Brain pericyte (primary cell): Measurements from ENCODE around the gene ATXN1.

Experiments
- DNase-seq: peaks from one replicate; pipeline ENCODE4 v3.0.0-alpha.2; 2012; ENCODE audit warnings: low read depth, low spot score

The ATXN1 gene

DNA sequence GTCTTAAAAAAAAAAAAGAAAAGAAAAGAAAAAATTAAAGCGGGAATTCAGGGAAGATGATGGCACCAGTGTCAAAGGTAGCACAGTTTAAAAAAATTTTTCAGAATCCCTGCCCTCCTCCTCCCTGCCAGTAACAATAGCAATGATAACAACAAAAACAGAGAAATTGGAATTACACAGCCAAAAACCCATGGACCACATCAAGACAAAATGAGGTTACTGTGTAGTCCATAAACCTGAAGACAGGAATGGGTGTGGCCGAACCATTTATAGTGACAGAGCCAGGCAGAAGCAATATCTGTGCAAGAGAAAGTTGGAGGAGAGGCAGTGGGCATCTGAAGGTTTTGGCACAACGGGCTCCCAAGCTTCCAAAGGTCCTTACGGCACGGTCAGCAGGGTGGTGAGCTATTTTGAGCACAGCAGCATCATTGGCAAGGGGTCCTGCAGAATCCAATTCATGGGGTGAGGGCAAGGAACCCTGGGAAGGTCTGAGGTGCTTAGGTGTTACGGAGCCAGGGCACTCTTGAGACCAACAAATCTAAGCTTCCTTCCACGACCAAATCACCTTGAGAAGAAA is 320.5 kb downstream of the ATXN1 start:
- DNase-seq: no peak

GRCh38 chr6:16438718-16439591 is 322.3 kb downstream of the ATXN1 start:
- no peak for DNase-seq

GRCh38 chr6:16437984-16438383 is 323.3 kb downstream of the ATXN1 start:
- no peak for DNase-seq

- no peak for DNase-seq
Measured at GRCh38 chr6:16437095-16437494, 324.2 kb downstream of the ATXN1 start.

DNA sequence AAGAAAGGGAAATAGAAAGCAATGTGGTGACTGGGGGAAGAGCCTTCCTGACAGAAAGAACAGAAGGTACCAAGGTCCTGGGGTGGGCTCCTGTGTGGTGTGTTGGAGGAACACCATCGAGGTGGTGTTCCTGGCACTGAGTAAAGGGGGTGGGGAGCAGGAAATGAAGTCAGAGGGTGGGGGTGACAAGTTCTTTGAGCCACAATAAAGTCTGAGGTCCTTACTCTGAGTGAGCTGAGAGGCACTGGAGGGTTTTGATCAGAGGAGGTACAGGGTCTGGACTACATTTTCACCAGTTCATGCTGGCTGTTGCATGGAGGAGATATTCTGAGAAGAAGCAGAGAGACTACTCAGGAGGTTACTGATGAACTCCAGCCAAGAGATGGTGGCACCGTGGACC is 324.7 kb downstream of the ATXN1 start:
- DNase-seq: no peak

DNA sequence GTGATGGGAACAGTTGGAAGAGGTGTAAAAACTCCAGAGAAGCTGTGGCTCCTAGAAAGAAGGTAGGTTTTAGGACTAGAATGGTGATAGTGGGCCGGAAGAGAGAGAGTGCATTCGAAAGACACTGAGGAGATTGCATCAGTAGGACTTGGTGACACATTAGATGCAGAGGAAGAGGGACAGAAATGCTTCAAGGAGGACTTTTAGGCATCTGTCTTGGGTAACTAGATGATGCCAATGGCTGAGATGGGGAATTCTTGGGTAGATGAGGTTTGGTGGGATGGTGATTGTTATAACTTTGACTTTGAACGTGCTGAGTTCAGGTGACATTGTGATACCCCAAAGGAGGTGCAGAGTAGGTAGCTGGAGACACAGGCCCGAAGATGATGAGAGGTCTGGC is 326.4 kb downstream of the ATXN1 start:
- no peak for DNase-seq

DNA sequence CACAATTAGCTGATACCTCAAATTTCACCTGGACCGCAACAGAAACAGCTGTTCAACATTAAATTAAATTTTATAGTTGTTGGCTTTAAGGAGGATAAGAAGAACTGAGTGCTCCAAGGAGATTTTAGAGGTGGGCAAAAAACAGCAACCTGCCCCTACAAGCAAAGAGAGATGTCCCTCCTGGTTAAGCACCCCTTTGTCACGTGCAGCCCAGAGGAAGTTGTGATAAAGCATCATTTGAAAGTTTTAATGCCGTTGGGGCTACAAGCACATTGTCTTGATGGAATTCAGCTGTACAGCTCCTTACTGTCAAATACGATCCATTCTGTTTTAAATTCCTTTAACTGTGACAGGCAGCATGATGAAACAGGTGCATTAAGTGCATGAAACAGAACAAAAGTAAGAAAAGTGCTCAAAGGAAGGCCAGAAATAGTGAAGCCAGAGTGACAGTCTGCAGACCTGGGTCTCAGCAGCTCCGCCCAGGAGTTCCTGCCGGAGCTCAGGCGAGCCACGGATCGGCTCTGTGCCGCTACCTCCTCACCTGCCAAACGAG is 327.8 kb downstream of the ATXN1 start:
- DNase-seq: no peak

GRCh38 chr6:16432075-16433032 is 328.9 kb downstream of the ATXN1 start:
- DNase-seq: no peak

DNA sequence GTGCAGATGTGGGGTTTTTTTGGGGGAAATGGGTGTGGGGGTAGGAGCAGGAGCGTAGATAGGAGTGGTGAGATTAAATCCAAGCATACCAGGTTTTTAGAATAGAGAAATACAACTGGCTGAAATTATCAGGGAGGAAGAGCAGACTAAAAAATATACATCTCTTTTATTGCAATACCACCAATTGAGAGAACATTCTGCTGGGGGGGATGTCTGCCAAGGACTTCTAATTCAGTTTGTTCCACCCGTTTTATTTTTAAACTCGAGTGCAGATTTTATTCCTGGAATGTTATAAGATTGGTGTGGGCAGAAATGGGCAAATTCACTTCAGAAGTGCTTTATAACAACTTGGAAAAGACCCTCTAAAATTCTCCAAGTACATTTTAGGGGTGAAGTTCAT is 330.2 kb downstream of the ATXN1 start:
- DNase-seq: no peak

GRCh38 chr6:16430391-16431089 is 330.7 kb downstream of the ATXN1 start:
- no peak for DNase-seq

DNA sequence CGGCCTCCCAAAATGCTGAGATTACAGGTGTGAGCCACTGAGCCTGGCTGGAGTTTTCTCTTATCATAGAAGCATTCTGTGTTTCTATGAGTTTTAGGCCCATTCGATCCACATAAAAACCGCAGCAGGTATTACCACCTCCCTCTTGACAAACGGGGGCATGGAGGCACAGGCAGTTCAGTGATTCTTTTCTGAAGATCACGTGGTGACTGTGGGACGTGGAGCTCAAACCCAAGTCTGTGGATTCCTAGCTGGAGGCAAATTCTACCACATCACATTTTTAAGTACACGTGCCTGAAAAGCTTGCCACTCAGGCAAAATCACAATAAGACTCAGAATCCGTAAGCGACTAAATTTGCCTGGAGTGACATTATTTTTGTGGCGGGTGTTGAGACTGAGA is 331.6 kb downstream of the ATXN1 start:
- DNase-seq: no peak

- no peak for DNase-seq
Measured at GRCh38 chr6:16427124-16427523, 334.1 kb downstream of the ATXN1 start.

DNA sequence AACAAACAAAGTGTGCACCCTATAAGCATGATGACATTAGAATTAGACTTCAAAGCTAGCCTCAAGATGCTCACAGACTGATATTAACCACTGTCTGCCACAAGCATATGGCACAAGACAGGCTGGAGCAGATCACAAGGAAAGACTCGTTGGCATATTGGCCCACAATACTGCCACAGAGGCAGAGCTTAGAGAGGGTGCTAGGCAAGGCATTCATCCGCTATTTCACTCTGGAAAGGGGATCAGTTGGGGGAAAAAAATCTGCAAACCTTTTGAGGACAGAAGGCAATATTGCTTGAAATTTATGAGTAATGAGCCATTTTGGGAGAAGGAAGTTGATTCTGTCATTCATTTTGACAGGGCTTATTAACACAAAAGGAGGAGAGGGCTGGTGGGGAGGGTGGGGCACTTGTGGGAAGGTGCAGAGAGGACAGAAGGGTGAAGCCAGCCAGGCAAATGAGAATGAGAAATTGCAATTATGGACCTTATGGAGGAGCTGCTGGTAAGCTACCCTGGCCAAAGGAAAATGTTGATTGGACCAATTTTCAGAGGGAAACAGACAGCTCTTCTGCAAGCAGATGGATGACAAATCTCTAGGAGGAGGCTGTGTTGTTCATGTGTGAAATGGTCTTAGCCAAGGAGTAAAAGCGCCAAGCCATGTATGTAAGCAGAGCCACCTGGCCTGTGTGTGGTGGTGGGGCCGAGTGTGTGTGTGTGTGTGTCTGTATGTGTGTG is 335.2 kb downstream of the ATXN1 start:
- DNase-seq: no peak

DNA sequence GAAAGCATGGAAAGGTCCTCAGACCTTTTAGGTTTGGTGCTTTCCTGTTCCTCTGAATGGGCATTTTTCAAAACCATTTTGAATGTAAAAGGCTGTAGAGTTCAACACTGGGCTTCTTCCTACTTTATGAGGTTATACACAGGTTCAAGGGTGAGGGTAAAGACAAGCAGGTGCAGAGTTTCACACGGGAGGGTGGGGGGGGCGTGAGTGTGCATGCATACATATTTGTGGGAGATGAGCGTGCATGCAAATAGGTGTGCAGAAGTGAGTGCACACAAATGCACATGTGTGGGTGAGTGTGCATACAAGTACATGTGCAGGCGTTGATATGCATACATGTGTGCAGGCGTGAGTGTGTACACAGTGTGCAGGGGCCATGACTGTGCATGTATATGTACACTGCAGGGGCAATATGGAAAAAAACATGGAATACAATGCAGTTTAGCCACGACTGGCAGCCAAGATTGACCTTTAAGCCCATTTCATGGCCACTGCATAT is 339.7 kb downstream of the ATXN1 start:
- no peak for DNase-seq

- DNase-seq: no peak
Measured at GRCh38 chr6:16420715-16421461, 340.4 kb downstream of the ATXN1 start.

GRCh38 chr6:16420337-16420714 is 340.9 kb downstream of the ATXN1 start:
- DNase-seq: no peak

DNA sequence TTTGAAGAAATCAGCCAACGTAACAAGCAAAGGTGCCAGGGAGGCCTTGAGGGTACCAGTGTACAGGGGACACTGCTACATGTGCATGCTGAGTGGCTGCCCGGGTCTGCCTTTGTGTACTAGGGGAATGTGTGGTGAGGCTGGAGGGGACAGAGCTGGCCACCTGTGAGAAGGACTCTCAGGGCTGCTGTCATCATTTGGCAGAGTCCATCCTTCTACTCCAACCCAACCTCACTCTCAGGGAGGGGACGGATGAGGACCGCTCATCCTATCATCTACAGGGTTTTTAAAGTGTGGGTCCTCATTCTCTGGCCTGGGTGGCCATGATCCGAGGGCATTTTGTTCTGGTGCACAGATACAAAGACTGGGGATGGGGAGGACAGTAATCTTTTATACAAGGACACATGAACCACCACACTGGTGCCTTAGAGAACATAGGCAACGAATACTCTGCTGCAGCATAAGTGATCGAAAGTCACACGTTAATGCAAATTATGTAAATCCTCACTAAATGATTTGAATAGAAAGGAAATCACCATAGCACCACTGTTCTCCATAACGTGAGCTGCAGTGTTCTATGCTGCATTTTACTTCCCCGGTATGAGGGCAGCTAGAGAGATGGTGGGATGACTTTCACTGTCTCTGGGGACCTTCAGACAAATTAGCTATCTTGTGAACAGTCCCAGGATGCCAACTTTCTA is 341.5 kb downstream of the ATXN1 start:
- DNase-seq: no peak

GRCh38 chr6:16418151-16418550 is 343.1 kb downstream of the ATXN1 start:
- no peak for DNase-seq

GRCh38 chr6:16415677-16416076 is 345.6 kb downstream of the ATXN1 start:
- DNase-seq: no peak
